Fibroblast of mammary gland (primary cell): ENCODE data around the gene AKR1B15.

Source experiments
- DNase-seq: peaks from one replicate; pipeline ENCODE4 v3.0.0-alpha.2; 2010; ENCODE audit warnings: low read depth
- H3K4me3 ChIP-seq: 2 replicates; pipeline ENCODE4 v1.5.1; 2011; ENCODE audit warnings: low read depth, mild to moderate bottlenecking, low read length, moderate library complexity; ENCODE audit not compliant: control insufficient read depth
- CTCF ChIP-seq: conservative IDR thresholded peaks from 2 replicates; pipeline ENCODE4 v1.5.1; 2011; ENCODE audit warnings: low read depth, low read length, inconsistent platforms; ENCODE audit not compliant: control insufficient read depth, insufficient read depth

Gene AKR1B15

GRCh38 chr7:134546955-134547354, 2.0 kb upstream of the AKR1B15 start:
- H3K4me3 ChIP-seq, result no peak overlapping the region
- no peak for TF ChIP-seq CTCF
- no peak for DNase-seq

DNA sequence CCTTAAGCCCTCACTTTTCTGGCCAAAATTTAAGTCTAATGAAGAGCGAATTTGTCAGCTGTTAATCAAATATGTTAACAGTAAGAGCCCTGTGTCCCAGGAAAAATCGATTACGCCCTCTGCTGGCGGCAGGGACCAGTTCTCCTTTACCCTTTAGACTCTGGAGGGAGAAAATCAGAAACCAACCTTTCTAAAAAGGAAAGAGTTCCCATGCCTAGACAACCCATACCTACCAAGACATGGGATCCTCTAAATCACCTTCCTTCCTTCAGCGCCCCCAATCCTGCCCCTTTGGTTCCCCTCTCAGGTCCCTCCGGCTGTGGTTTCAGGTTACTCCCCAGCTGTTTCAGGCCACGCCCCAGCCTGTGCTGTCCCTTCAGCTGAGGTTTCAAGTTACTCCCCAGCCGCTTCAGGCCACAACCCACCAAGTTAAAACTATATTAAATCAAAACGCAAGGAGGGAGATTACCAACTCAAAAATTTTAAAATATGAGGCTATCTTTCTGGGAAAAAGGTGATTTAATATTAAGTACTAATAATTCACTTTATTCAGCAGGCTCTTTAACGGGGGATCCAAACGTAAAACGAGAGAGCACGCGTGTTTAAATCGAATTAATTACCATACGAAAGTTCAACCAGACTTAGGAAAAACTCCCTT, 1.4 kb upstream of the AKR1B15 start:
- TF ChIP-seq CTCF, result peak; percentile 83
- peak; percentile 70 for DNase-seq
- peak overlapping the region; percentile 49 for H3K4me3 ChIP-seq

DNA sequence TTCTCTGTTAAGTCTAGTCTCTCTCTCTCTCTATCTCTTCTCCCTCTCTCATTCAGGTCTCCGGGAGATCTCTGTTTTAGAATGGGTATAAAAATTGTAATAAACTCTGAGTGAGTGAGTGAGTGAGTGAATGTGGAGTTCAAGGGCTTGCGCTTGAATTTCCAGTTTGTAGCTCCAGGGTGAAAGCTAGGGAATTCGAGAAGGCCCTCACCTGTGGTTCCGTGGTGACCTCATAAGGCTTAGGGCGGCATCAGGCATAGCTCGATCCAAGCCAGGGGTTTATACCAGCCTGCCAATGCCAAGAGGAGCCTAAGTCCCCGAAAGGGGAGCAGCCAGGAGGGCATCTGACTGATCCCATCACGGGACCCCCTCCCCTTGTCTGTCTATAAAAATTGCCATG, 456 bp downstream of the AKR1B15 start:
- no peak for TF ChIP-seq CTCF
- no peak for DNase-seq
- no peak overlapping the region for H3K4me3 ChIP-seq

- DNase-seq, result peak; percentile 24
These were observed 3.2 kb downstream of the AKR1B15 start for GRCh38 chr7:134552105-134552504.

GRCh38 chr7:134553976-134554375, 5.1 kb downstream of the AKR1B15 start:
- TF ChIP-seq CTCF, result peak; percentile 27
- H3K4me3 ChIP-seq, result no peak overlapping the region
- peak; percentile 17 for DNase-seq

More at GRCh38 chr7:134552105-134552504, 3.2 kb downstream of the AKR1B15 start:
- H3K4me3 ChIP-seq, result no peak overlapping the region
- peak; percentile 37 for TF ChIP-seq CTCF

DNA sequence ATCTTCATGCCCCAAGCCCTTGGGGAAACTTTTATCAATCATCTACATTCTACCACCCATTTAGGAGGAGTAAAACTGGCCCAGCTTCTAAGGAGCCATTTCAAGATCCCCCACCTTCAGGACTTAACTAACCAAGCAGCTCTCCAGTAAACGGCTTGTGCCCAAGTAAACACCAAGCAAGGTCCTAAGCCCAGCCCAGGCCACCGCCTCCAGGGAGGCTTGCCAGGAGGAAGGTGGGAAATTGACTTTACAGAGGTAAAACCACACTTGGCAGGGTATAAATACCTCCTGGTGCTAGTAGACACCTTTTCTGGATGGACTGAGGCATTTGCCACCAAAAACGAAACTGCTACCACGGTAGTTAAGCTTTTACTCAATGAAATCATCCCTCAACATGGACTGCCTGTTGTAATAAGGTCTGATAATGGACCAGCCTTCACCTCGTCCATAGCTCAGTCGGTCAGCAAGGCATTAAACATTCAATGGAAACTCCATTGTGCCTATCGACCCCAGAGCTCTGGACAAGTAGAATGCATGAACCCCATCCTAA, 5.6 kb downstream of the AKR1B15 start:
- H3K4me3 ChIP-seq, result no peak overlapping the region
- TF ChIP-seq CTCF, result no peak
- no peak for DNase-seq
